GM21381 (cell line): Measurements from ENCODE around the gene AGXT.
"Not testable (repeated sequence)": the region's sequence is repeated elsewhere in the genome, so short reads cannot be mapped to it uniquely, and the experiment has no call there.

Experiments
- ATAC-seq: cut with Tn5 transposase; IDR thresholded peaks from one replicate; pipeline ENCODE4 v1.9.1; 2021; ENCODE audit warnings: mild to moderate bottlenecking, moderate library complexity; ENCODE audit not compliant: unreplicated experiment

Gene AGXT

GRCh38 chr2:240839152-240840143 is 29.2 kb upstream of the AGXT start:
- no peak for ATAC-seq

- ATAC-seq: no peak
Measured at GRCh38 chr2:240840435-240841060, 28.1 kb upstream of the AGXT start.

- not testable (repeated sequence) for ATAC-seq
Measured at GRCh38 chr2:240846309-240846708, 22.3 kb upstream of the AGXT start.

GRCh38 chr2:240846873-240847595 is 21.6 kb upstream of the AGXT start:
- ATAC-seq: no peak

GRCh38 chr2:240847817-240848216 is 20.8 kb upstream of the AGXT start:
- ATAC-seq: no peak

- no peak for ATAC-seq
Measured at GRCh38 chr2:240848900-240849680, 19.5 kb upstream of the AGXT start.

- no peak for ATAC-seq
Measured at GRCh38 chr2:240850026-240850425, 18.6 kb upstream of the AGXT start.

GRCh38 chr2:240850756-240851077 is 17.9 kb upstream of the AGXT start:
- no peak for ATAC-seq

- no peak for ATAC-seq
Measured at GRCh38 chr2:240851078-240851991, 17.3 kb upstream of the AGXT start.

GRCh38 chr2:240852671-240853314 is 15.8 kb upstream of the AGXT start:
- ATAC-seq: no peak

GRCh38 chr2:240855670-240856069 is 13.0 kb upstream of the AGXT start:
- no peak for ATAC-seq

GRCh38 chr2:240856151-240856980 is 12.3 kb upstream of the AGXT start:
- ATAC-seq: no peak

- no peak for ATAC-seq
Measured at GRCh38 chr2:240857039-240858008, 11.3 kb upstream of the AGXT start.

- ATAC-seq: no peak
Measured at GRCh38 chr2:240858321-240858720, 10.3 kb upstream of the AGXT start.

GRCh38 chr2:240858871-240859270 is 9.8 kb upstream of the AGXT start:
- no peak for ATAC-seq

- no peak for ATAC-seq
Measured at GRCh38 chr2:240861547-240861946, 7.1 kb upstream of the AGXT start.

- no peak for ATAC-seq
Measured at GRCh38 chr2:240864475-240864874, 4.1 kb upstream of the AGXT start.
